ENCODE data around the gene FAM149B1. TPM values are rescaled to one million over a fixed set of nuclear protein-coding genes. Genes with fewer than 3 reads are reported as not detected.

Gene FAM149B1
- total RNA-seq, 2 experiments from 2014 or later: 15.2 to 17.0 TPM

GRCh38 chr10:73263693-73264347 lies 95.9 kb downstream of the FAM149B1 start:
- peaks cover 6% of the 10 kb centered on the region for H3K27me3 Mint-ChIP-seq
- H3K36me3 Mint-ChIP-seq (ENCODE audit: low read depth): peaks cover 4% of the 10 kb centered on the region

GRCh38 chr10:73264423-73264822 lies 96.5 kb downstream of the FAM149B1 start:
- DNase-seq: no peak
- Mint-ChIP-seq H3K27ac (no peak overlapping the region), H3K9me3 (no peaks in the 10 kb centered on the region), H3K4me3 (no peak overlapping the region), H3K36me3 (ENCODE audit: low read depth) (no peaks in the 10 kb centered on the region), H3K4me1 (peaks cover 5% of the 10 kb centered on the region), H3K27me3 (peaks cover 6% of the 10 kb centered on the region)
- CTCF ChIA-PET: interaction anchor here (0.6 to 1.8 kb wide), 2 partner anchors 96 to 379 kb away, joined by 3 to 6 read pairs; no protein-coding TSS in a partner anchor
- POLR2A ChIA-PET: no interaction called here

More at GRCh38 chr10:73263693-73264347, 95.9 kb downstream of the FAM149B1 start:
- POLR2A ChIA-PET: no interaction called here
- peak; percentile 17 for DNase-seq
- Mint-ChIP-seq H3K4me3 (no peak overlapping the region), H3K9me3 (peaks cover 6% of the 10 kb centered on the region), H3K4me1 (peaks cover 5% of the 10 kb centered on the region), H3K27ac (no peak overlapping the region)
- CTCF ChIA-PET: interaction anchor here (0.6 to 2.0 kb wide), 4 partner anchors 8 to 380 kb away, joined by 3 to 6 read pairs (median 4); no protein-coding TSS in a partner anchor

GRCh38 chr10:73281097-73281496 lies 113.2 kb downstream of the FAM149B1 start:
- H3K36me3 Mint-ChIP-seq (ENCODE audit: low read depth): no peaks in the 10 kb centered on the region
- no peaks in the 10 kb centered on the region for H3K4me1 Mint-ChIP-seq
- no peaks in the 10 kb centered on the region for H3K9me3 Mint-ChIP-seq
- ChIA-PET CTCF (no interaction called here), POLR2A (no interaction called here)
- no peaks in the 10 kb centered on the region for H3K27me3 Mint-ChIP-seq
- no peak overlapping the region for H3K4me3 Mint-ChIP-seq
- no peak overlapping the region for H3K27ac Mint-ChIP-seq
- no peak for DNase-seq

GRCh38 chr10:73287441-73287840 lies 119.5 kb downstream of the FAM149B1 start:
- no peak for DNase-seq
- Mint-ChIP-seq H3K36me3 (ENCODE audit: low read depth) (peaks cover 1% of the 10 kb centered on the region), H3K27me3 (no peaks in the 10 kb centered on the region), H3K4me3 (no peak overlapping the region), H3K27ac (no peak overlapping the region), H3K9me3 (no peaks in the 10 kb centered on the region), H3K4me1 (no peaks in the 10 kb centered on the region)
- ChIA-PET POLR2A (no interaction called here), CTCF (interaction anchor here (0.7 kb wide), 1 partner anchor 111 kb away, joined by 3 read pairs; no protein-coding TSS in a partner anchor)

- Mint-ChIP-seq H3K4me3 (no peak overlapping the region), H3K4me1 (no peaks in the 10 kb centered on the region), H3K27ac (no peak overlapping the region), H3K36me3 (ENCODE audit: low read depth) (peaks cover 1% of the 10 kb centered on the region), H3K9me3 (no peaks in the 10 kb centered on the region), H3K27me3 (no peaks in the 10 kb centered on the region)
- CTCF ChIA-PET: no interaction called here
- no peak for DNase-seq
- POLR2A ChIA-PET: no interaction called here
Observed at GRCh38 chr10:73289958-73290357, 122.0 kb downstream of the FAM149B1 start.

- Mint-ChIP-seq H3K27me3 (peaks cover 7% of the 10 kb centered on the region), H3K4me3 (no peak overlapping the region), H3K4me1 (peaks cover 3% of the 10 kb centered on the region), H3K9me3 (no peaks in the 10 kb centered on the region), H3K27ac (no peak overlapping the region), H3K36me3 (ENCODE audit: low read depth) (peaks cover 1% of the 10 kb centered on the region)
- ChIA-PET POLR2A (no interaction called here), CTCF (no interaction called here)
- DNase-seq: no peak
Observed at GRCh38 chr10:73293461-73293860, 125.5 kb downstream of the FAM149B1 start.

Other genes with a start within 250 kb of the FAM149B1 start
- gene PLA2G12B, start 213.3 kb upstream of the FAM149B1 start, total RNA-seq: not detected
- gene P4HA1, start 71.3 kb upstream of the FAM149B1 start, total RNA-seq: 10 to 100 TPM; 31.4 to 32.9 TPM
- gene NUDT13, start 57.7 kb upstream of the FAM149B1 start, total RNA-seq: 1 to 10 TPM; 1.5 TPM
- gene ECD, start 111 bp upstream of the FAM149B1 start, total RNA-seq: 10 to 100 TPM; 30.5 to 31.7 TPM
- gene DNAJC9, start 79.1 kb downstream of the FAM149B1 start, total RNA-seq: 10 to 100 TPM; 54.8 to 63.6 TPM
- 10 to 100 TPM; 91.3 to 95.4 TPM for gene MRPS16, start 84.5 kb downstream of the FAM149B1 start, total RNA-seq
- gene CFAP70, start 190.7 kb downstream of the FAM149B1 start, total RNA-seq: under 1 TPM; 0.57 to 0.75 TPM
- 10 to 100 TPM; 78.6 to 83.0 TPM for gene ANXA7, start 245.9 kb downstream of the FAM149B1 start, total RNA-seq

Measured in activated CD4-positive, alpha-beta T cell treated with anti-CD3 and anti-CD28 coated beads, Interleukin-2, amount 10 ng/mL, durations not matched to agents 7 days and 5 days (primary cell).